Right kidney (tissue), 1 donor: ENCODE measurements around the gene SDF4.
"Not testable (repeated sequence)": the region's sequence is repeated elsewhere in the genome, so short reads cannot be mapped to it uniquely, and the experiment has no call there.

Experiments
- DNase-seq: peaks from one replicate; pipeline ENCODE4 v3.0.0-alpha.2; 2016

SDF4 gene

DNA sequence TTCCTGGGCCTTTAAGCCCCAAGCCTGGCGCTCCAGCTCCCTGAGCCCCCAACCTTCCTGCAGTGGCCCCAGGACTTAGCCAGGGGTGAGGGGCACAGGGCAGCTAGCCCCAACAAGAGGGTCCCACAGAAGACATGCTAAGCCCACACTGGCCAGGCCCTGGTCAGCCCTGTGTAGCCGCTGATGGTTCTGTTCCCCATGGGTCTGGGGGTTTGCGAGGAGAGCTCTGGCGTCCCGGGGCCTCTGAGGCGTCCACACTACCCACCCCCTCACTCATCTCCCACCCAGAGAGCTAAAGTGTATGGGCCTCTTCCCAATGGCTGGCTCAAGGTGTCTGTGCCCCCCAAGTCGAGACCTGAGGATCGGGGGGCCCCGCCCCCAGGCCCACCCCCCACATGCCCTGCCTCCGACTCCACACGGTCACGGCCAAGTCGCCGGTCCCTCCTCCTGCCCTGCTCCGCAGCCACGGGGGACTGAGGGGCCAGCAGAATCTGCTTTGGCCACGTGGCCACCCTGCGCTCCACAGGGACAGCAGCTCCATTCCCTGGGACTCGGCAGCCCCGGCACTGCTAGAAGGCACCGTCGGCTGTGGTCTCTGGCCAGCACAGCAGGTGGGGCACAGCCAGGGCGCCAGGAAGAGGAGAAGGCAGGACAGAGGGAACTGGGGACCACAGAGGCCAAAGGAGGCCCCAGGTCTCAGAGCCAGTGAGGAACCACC is 33.2 kb downstream of the SDF4 start:
- no peak for DNase-seq

DNA sequence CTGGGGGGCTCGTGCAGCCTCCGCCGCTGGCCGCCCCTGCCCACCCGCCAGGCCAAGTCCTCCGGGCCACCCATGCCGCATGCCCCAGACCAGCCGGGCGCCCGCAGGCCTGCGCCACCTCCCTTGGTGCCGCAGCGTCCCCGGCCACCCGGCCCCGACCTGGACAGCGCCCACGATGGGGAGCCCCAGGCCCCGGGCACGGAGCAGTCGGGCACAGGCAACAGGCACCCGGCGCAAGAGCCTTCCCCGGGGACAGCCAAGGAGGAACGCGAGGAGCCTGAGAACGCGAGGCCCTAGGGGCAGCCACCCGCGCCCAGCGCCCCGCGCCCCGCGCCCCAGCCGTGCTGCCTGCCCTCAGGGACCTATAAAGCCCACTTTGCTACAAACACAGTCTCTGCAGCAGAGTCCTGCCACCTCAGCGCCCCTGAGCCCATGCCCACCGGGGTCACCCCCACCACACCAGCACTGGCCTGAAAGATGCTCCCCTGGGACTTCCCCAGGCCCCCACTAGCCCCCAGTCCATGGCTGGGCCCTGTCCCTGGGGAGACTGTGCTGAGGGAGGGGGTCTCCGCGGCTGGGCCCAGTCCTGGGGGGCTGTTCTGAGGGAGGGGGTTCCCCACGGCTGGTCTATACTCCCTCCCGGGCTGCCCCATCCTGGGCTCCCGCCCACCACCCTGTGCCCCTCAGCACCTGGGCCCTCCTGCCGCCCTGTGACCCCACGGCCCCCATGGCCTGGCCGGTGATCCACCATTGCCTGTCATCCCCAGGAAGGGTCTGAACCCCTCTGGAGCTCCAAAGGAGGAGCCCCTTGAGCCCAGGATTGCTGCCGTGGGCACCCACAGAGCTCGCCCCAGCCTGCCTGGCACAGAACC is 34.0 kb downstream of the SDF4 start:
- DNase-seq, result no peak

DNA sequence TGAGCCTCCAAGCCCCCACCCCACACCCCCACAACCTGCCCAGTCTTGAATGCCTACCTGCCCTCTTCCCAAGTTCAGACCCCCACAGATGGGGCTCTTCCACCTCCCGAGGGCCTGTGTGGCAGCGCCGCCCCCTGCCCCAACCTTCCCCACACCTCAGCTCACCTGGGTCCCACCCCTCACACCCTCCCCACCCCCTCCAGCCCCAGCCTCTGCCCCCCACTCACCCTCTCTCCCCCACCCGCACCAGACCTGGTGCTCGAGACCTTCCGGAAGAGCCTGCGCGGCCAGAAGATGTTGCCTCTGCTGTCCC is 34.7 kb downstream of the SDF4 start:
- DNase-seq, result no peak

DNA sequence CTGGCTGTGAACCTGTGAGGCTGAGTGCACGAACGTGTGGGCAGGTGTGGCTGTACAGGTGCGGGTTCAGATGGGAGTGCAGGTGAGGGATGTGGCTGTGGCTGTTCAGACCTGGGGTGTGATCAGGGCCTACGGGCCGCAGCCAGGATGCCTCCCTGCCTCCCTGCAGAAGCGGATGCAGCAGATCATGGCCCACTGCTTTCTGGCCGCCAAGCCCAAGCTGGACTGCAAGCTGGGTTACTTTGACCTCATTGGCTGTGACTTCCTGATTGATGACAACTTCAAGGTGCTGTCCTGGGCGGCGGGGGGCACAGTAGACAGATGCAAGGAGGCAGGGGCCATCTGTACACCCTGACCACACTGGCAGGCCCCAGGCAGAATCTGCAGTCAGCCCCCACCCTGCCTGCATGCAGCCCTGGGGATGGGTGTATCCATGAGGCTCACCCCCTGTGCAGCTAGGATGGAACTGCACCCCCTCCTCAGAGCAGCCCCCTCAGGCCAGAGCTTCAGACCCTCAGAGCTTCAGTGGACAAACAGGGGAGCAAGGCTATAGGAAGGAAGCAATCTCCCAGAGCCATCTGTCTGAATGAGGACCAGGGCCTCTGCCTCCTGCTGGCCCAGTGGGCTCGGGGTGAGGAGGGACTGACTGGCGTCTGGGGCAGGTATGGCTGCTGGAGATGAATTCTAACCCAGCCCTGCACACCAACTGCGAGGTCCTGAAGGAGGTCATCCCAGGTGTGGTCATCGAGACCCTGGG is 35.2 kb downstream of the SDF4 start:
- DNase-seq, result no peak

DNA sequence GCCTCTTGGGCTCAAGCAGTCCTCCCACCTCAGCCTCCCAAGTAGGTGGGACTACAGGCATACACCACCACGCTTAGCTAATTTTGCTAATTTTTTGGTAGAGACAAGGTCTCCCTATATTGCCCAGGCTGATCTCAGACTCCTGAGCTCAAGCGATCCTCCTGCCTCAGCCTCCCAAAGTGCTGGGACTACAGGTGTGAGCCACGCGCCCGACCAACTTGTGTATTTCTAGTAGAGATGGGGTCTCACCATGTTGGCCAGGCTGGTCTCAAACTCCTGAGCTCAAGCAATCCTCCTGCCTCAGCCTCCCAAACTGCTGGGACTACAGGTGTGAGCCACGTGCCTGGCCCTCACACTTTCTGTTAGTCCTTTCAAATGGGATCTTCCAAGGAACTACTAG is 36.1 kb downstream of the SDF4 start:
- not testable (repeated sequence) for DNase-seq

DNA sequence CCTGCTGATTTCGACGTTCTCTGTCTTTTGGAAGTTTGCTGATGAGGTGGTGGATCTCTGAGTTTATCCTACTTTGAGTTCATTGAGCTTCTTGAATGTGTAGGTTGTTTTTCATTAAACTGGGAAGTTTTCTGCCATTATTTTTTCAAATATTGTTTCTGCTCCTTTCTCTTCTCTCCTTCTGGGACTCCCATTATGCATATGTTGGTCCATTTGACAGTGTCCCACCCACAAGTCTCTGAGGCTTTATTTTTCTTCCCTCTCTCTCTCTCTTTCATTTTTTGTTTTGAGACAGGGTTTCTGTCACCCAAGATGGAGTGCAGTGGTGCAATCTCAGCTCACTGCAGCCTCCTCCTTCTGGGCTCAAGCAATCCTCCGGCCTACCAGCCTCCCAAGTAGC is 37.1 kb downstream of the SDF4 start:
- no peak for DNase-seq

DNA sequence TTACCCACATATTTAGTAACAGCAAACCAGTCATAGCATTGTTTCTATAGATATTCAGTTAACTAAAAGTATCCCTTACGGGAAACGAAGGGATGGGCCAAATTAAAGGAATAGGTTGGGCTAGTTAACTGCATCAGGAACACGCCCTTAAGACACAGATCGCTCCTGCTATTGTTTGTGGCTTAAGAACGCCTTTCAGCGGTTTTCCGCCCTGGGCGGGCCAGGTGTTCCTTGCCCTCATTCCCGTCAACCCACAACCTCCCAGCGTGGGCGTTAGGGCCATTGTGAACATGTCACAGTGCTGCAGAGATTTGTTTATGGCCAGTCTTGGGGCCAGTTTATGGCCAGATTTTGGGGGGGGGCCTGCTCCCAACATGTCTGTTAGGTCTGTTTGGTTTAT is 40.1 kb downstream of the SDF4 start:
- DNase-seq, result no peak

DNA sequence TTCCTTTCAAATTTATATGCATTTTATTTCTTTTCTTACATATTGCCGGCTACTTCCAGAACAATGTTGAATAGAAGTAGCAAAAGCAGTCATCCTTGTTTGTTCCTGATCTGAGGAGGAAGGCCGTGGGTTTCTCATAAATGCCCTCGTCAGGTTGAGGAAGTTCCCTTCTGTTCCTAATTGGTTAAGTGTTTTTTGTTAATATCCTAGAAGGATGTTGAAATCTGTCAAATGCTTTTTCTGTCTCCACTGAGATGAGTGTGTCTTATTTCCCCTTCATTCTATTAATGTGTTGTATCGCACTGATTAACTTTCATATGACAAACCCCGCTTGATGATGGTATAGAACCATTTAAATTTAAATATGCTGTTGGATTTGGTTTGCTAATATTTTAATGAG is 42.7 kb downstream of the SDF4 start:
- DNase-seq, result no peak

DNA sequence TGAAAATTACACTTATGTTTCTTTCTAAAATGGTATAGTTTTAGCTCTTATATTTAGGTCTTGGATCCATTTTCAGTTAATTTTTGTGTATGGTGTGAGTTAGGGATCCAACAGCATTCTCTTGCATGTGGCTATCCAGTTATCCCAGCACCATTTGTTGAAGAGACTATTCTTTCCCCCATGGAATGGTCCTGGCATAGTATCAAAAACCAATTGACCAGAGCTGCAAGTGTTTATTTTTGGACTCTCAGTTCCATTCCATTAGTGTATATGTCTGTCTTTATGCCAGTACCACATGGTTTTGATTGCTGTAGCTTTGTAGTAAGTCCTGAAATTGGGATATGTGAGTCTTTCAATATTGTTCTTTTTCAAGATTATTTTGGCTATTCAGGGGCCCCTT is 43.9 kb downstream of the SDF4 start:
- no peak for DNase-seq

DNA sequence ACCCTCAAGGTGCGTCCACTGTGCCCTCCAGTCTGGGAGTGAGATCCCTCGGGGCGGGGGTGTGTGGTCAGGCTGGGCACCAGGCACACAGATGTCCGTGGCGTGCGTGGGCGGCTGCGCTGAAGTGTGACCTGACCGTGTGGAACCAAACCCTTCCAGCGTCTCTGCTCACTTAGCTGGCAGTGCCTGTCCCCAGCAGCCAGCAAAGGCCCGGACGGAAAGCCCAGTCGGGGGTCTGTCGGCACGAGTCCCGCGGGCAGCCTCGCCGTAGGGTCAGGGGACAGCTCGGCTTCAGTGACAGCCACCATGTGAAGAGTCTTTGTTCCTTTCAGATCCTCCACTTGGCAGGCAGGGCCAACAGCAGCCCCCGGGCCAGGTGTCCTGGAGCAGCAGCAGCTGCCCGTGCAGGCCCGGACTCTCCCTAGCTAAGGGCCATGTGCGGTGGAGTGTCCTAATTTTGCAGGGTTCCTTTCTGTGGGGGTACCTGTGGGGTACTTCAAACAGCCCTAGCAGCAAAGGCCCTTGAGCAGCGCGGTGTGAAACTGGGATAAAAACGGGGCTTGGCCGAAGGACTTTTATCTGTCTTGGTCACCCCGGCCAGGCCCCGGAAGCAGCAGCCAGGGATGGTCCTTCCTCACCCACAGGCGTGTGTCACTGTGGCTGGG is 46.6 kb downstream of the SDF4 start:
- peak; percentile 40 for DNase-seq

DNA sequence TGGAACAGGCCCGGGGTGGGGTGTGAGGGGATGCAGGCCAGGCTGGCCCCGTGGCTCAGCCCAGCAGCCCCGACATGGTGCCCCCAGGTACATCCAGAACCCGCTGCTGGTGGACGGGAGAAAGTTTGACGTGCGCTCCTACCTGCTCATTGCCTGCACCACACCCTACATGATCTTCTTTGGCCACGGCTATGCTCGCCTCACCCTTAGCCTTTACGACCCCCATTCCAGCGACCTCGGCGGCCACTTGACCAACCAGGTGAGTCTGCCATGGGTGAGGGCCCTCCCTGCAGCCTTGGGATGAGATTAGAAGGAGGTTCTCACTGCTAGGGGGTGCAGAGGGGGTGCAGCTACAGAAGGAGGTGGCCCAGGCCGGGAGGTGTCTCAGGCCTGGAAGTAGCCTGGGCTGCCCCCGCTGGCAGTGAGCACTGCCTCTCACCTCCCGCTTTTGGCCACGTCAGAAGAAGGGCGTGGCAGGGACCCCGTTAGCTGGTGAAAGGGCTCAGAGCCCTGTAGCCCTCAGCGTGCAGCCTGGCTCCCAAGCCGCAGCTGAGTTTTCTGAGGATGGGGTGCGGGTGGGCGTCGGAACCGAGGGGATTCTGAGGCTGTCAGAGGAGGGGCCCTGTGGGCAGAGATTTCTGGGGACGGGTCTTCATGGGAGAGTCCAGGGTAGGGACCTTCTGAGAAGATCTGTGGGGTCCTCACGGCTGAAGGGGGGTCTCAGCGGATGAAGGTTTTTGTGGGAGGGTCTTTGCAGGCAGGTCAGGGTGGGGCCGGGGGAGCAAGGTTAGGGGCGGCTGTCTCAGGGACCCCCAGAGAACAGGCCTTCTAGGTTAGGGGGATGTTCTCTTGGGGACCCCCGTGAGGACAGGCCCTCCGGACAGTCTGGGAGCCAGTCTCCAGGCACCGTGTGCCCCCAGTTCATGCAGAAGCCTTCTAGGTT is 47.7 kb downstream of the SDF4 start:
- no peak for DNase-seq

DNA sequence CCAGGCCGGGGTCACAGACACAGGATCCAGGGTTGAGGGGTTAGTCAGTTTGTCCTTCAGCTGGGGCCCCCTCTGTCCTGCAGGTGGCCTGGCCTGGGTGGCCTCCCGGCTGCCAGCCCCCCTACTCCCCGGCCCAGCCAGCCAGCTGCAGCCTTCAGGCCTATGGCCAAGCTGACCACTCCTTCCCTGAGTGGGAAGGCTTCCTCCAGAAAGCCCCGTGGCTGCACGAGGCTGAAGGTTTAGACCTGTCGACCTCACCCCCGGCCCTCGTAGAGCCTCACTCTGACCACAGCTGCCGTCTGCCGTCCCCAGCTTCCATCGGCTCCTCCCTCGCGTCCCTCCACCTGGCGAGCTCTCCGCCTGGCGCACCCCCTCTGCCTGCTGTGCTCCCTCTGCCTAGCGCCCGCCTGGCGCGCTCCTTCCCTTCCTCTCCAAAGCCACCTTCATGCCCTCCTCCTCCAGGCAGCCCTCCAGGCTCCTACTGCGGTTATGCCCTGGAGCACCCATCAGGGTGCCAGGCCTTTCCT is 48.5 kb downstream of the SDF4 start:
- DNase-seq, result peak; percentile 10

DNA sequence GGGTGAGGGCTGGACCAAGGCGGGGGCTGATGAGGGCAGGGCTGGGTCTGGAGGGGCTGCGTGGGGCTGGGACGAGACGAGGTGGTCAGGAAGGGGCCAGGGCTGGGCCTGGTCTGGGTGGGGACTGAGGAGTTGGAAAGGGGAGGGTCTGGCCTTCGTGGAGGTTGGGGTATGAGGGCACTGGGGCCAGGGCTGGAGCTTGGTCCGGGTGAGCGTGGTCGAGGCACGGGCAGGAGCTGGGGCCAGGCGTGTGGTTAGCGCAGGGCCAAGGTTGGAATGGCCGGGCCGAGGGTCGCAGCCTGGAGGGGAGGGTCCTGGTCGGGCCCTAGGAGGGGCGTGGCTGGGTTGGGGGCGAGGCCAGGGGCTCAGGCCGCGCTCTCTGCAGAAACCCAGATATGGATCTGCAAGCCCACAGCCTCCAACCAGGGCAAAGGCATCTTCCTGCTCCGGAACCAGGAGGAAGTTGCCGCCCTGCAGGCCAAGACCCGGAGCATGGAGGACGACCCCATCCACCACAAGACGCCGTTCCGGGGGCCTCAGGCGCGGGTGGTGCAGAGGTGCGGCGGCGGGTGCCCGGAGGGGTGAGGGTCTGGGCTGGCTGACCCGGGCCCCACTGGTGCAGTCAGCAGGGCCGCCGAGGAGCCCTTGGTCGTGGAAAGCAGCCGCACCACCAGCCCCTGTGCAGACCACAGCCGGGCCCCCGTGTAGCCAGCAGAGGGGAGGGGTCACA is 49.1 kb downstream of the SDF4 start:
- peak; percentile 11 for DNase-seq

DNA sequence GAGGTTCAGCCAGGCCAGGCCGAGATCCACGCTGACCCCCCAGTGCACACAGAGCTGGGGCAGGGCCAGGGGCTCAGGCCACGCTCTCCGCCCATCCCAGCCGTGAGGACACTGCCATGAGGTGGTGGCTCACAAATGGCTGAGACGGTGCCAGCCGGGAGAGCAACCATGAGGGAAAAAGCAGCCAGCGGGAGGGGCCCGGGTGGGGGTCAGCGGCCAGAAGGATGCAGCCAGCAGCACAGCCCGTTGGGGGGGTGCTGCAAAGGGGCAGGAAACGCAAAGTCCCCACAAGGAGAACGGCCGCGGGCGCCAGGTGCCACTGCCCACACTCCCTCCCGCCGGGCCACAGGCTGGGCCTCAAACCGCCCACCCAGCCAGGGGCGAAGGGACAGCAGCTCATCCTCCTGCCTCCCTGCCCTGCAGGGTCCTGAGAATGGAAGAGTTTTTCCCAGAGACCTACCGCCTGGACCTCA is 49.8 kb downstream of the SDF4 start:
- DNase-seq, result peak; percentile 15

DNA sequence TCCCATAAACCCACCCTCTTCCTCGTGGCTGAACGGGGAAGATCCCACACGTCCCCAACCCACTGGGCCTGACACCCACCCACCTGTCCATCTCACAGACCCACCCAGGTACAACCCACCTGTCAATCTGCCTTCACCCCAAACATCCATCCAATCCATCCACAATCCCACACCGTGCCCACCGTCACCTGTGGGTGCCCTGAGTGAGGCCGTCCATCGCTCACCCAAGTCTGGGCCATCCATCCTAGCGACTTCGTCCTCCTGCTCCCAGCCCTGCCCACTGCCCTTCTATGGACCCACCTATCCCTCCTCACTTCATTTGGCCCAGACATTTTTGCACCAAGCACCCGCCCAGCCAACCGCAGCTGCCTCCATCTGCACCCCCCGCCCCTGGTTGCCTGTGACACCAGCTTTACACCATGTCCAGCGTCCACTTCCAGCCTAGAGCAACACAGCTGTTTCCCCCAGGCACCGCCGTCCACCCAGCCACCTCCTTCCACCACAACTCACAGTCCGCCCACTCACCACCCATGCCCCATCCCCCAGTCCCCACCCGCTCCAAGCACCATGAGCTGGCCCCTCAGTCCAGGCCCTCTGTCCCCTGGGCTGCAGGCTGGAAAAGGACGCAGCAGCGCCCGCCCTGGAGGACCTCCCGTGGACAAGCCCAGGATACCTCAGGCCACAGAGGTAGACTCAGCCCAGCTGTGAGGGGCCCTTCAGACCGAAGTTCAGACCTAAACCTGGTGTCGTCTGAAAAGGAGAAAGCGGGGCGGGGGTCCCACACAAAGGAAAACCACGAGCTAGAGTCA is 50.5 kb downstream of the SDF4 start:
- DNase-seq, result peak; percentile 4

DNA sequence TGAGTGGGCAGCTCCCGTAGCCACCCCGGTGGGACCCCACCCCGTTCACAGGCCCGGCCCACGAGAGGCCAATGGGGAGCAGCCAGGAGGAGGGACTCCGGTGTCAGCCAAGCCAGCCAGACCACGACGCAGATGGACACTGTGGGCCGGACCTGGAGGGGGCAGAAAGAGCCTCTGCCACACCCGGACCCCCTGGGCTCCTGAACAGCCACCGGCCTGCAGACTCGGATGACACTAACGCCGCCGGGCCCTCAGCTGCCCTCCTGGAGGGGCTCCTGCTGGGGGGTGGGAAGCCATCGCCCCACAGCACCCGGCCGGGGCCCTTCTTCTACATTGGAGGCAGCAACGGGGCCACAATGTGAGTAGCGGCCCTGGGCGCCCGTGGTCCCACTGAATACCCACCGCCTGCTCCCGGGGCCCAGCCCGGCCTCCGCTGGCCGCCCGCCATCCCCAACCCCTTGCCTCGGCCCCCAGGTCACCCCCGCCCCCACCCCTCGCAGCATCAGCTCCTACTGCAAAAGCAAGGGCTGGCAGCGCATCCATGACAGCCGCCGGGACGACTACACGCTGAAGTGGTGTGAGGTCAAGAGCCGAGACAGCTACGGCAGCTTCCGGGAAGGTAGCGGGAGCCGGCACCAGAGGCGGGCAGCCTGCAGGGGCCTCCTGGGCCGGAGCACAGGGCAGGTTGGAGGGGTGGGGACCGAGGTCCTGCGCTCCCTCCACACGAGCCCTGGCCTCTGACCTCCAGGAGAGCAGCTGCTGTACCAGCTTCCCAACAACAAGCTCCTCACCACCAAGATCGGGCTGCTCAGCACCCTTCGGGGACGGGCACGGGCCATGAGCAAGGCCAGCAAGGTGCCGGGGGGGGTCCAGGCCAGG is 51.6 kb downstream of the SDF4 start:
- DNase-seq, result peak; percentile 6

DNA sequence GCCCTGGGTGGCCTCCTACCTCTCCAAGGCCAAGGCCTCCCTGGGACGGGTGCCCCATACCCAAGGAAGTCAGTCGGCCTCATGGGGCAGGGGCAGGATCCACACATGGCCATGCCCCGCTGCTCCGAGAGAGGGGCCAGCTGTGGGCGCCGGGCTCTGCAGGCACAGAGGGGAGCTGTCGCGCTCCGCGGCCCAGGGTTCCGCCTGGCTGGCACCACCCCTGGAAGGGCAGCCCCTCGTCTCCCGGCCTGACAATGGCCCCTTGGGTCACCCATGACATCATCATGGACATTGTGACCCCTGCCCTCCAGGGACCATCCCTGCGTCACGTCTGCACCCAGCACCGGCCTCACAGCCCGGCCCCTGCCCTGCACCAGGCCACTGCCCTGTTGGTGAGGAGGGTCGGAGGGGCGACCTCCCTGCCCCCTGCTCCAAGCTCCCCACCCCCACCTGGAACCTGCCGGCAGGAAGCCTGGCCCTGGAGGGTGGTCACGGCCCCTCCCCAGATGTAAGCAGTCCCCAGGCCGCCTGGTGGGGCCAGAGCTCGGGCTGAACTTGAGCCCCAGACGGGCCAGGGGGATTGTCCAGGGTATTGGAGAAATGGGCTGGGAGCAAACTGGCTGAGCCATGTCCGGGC is 52.3 kb downstream of the SDF4 start:
- peak; percentile 35 for DNase-seq

DNA sequence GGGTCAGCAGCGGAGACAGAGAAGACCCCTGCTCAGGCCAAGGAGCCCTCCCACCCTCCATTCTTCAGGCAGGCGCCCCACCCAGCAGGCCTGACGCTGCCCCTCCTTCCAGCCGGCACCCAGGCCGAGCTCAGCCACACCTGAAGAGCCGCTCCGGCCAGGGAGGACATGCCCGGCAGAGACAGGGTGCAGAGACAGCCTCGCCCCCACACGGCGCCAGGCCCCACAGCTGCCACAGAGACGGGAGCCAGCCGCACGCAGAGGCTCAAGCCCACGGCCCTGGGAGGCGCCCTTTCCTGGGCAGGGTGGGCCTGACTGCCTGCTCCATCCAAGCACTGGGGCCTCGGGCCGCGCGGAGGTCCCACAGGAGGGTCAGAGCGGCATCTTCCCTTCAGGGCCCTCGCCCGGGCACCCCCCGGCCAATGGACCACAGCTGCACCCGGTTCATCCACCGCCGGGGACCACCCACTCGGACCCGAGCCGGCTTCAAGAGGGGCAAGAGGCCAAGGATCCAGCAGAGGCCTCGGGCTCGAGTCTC is 52.9 kb downstream of the SDF4 start:
- DNase-seq, result no peak
